ENCODE measurements around the gene EIF1B. TPM values are rescaled to one million over a fixed set of nuclear protein-coding genes. Genes with fewer than 3 reads are reported as not detected.
"Not testable (repeated sequence)": the region's sequence is repeated elsewhere in the genome, so short reads cannot be mapped to it uniquely, and the experiment has no call there.

EIF1B gene
- total RNA-seq, 2 donors from 2014 or later = 15.0 to 38.2 TPM

DNA sequence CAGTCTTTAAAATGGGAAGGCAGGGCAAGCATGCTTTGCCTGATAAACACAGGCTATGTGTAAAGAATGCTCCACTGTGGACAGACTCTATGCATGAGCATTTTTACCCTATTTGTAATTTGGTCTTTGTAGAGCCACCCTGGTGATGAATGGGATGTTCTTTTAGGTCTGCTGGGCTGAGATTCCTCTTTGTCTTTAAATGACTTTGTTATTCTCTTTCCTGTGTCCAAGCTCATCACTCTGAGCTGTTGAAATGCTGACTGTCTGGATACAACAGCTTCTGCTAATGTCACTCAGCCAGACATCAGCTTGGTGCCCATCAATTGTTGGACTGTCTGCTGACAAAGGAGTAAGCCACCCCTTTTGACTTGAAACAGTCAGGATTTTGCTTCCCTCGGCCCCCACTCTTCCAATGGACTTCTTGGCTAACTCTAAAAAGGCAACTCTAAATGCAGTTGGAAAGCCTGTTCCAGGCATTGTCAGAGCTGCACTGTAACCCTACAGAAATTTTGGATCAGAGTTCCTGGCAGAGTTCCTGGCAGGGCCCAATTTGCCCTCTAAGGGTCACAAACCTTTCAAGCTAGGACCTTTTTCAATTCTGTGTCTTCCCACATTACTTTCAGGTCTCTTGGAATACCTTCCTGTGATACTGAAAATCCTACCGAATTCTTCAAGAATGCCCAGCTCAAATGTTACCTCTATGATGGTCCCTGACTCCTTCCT is 40.5 kb upstream of the EIF1B start:
- DNase-seq (ENCODE audit: low spot score) (no peak), ATAC-seq (ENCODE audit: insufficient number of reproducible peaks, low FRiP score, low read depth) (no peak)
- TF ChIP-seq, protein P1, sequence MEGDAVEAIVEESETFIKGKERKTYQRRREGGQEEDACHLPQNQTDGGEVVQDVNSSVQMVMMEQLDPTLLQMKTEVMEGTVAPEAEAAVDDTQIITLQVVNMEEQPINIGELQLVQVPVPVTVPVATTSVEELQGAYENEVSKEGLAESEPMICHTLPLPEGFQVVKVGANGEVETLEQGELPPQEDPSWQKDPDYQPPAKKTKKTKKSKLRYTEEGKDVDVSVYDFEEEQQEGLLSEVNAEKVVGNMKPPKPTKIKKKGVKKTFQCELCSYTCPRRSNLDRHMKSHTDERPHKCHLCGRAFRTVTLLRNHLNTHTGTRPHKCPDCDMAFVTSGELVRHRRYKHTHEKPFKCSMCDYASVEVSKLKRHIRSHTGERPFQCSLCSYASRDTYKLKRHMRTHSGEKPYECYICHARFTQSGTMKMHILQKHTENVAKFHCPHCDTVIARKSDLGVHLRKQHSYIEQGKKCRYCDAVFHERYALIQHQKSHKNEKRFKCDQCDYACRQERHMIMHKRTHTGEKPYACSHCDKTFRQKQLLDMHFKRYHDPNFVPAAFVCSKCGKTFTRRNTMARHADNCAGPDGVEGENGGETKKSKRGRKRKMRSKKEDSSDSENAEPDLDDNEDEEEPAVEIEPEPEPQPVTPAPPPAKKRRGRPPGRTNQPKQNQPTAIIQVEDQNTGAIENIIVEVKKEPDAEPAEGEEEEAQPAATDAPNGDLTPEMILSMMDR (IDR thresholded peaks at IDR 0.05) = no peak
- no peaks in the 10 kb centered on the region for H3K27me3 ChIP-seq (replicated peaks; ENCODE audit: insufficient read depth)
- H3K4me3 ChIP-seq = no peak overlapping the region
- no peaks in the 10 kb centered on the region for H3K36me3 ChIP-seq
- no peak overlapping the region for H3K27ac ChIP-seq
- no peaks in the 10 kb centered on the region for H3K9me3 ChIP-seq
- H3K4me1 ChIP-seq (ENCODE audit: control insufficient read depth in 1 of 2, low read depth in 2 of 2) = no peaks in the 10 kb centered on the region

- H3K27ac ChIP-seq = no peak overlapping the region
- ATAC-seq (ENCODE audit: insufficient number of reproducible peaks, low FRiP score, low read depth) = no peak
- no peak overlapping the region for H3K4me3 ChIP-seq
- TF ChIP-seq, protein P1 (IDR thresholded peaks at IDR 0.05) = no peak
- no peaks in the 10 kb centered on the region for H3K4me1 ChIP-seq (ENCODE audit: control insufficient read depth in 1 of 2, low read depth in 2 of 2)
- DNase-seq (ENCODE audit: low spot score) = no peak
- no peaks in the 10 kb centered on the region for H3K9me3 ChIP-seq
- H3K27me3 ChIP-seq (replicated peaks; ENCODE audit: insufficient read depth) = no peaks in the 10 kb centered on the region
- no peaks in the 10 kb centered on the region for H3K36me3 ChIP-seq
Measured at GRCh38 chr3:40278791-40279190, 30.7 kb upstream of the EIF1B start.

DNA sequence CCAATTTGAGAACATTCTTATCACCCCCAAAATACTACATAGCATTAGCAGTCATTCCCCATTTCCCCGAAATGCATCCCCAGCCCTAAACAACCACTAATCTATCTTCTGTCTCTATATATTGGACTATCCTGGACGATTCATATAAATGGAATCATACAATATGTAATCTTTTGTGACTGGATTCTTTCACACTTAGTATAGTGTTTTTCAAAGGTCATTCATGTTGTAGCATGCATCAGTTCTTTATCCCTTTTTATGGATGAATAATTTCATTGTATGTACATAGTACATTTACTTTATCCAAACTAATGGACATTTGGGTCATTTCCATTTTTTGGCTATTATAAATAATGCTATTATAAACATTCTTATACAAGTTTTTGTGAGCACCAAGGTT is 27.5 kb upstream of the EIF1B start:
- Histone ChIP-seq H3K36me3 (no peaks in the 10 kb centered on the region), H3K4me3 (no peak overlapping the region), H3K9me3 (peaks cover 3% of the 10 kb centered on the region), H3K4me1 (ENCODE audit: control insufficient read depth in 1 of 2, low read depth in 2 of 2) (no peaks in the 10 kb centered on the region), H3K27me3 (replicated peaks; ENCODE audit: insufficient read depth) (no peaks in the 10 kb centered on the region), H3K27ac (no peak overlapping the region)
- ATAC-seq (ENCODE audit: insufficient number of reproducible peaks, low FRiP score, low read depth) (no peak), DNase-seq (ENCODE audit: low spot score) (no peak)
- TF ChIP-seq, protein P1 (IDR thresholded peaks at IDR 0.05) = no peak

DNA sequence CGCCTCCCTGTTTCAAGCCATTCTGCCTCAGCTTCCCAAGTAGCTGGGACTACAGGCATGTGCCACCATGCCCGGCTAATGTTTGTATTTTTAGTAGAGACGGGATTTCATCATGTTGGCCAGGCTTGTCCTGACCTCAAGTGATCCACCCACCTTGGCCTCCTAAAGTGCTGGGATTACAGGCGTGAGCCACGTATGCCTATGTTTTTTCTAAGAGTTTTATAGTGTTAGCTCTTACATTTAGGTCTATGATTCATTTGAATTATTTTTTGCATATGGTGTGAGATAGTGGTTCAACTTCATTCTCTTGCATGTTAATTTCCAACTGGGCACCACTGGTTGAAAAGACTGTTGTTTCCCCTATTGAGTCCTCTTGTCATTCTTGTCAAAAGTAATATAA is 26.4 kb upstream of the EIF1B start:
- not testable (repeated sequence) for H3K36me3 ChIP-seq; H3K9me3 ChIP-seq; H3K4me1 ChIP-seq (ENCODE audit: control insufficient read depth in 1 of 2, low read depth in 2 of 2); H3K27me3 ChIP-seq (replicated peaks; ENCODE audit: insufficient read depth); H3K27ac ChIP-seq; H3K4me3 ChIP-seq; DNase-seq (ENCODE audit: low spot score); ATAC-seq (ENCODE audit: insufficient number of reproducible peaks, low FRiP score, low read depth)

DNA sequence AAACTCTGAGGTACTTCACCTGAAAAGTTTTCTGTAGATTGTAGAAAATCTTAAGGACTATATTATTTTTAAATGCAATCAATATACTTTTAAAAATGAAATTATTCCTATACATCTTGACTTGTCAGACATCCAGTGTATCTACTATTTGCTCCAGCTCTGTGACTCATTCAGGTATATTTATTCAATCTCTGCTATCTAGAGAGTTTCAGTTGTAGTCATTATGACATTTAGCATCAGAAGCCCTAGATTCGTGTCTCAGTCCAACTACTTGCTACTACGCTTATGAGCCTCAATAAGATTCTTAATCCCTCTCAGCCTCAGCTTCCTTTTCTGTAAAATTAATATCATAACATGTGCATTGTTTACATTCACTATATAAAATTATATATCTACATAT is 22.3 kb upstream of the EIF1B start:
- Histone ChIP-seq H3K27me3 (replicated peaks; ENCODE audit: insufficient read depth) (no peaks in the 10 kb centered on the region), H3K27ac (no peak overlapping the region), H3K9me3 (peaks cover 3% of the 10 kb centered on the region), H3K4me3 (no peak overlapping the region), H3K36me3 (no peaks in the 10 kb centered on the region), H3K4me1 (ENCODE audit: control insufficient read depth in 1 of 2, low read depth in 2 of 2) (no peaks in the 10 kb centered on the region)
- TF ChIP-seq, protein P1 (IDR thresholded peaks at IDR 0.05) = no peak
- ATAC-seq (ENCODE audit: insufficient number of reproducible peaks, low FRiP score, low read depth) (no peak), DNase-seq (ENCODE audit: low spot score) (no peak)

DNA sequence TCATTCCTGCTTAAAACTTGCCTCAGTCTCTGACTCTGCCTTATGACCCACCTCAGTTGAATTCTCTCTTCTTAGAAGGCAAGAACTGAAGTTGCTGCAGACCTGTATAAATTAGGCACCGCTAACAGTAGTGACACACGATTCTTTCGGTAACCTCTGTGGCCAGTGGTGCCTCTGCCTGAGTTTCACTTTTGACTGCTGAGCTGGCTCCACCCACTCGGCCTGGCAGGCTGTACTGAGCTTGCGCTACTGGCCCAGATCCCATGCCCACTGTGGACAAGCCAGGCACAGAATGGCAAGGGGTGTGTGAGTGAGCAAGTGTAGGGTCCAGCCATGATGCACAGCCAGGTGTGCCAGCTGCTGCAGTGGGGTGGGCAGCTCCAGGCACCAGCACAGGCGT is 19.1 kb upstream of the EIF1B start:
- H3K27me3 ChIP-seq (replicated peaks; ENCODE audit: insufficient read depth) = no peaks in the 10 kb centered on the region
- H3K4me3 ChIP-seq = no peak overlapping the region
- no peak overlapping the region for H3K27ac ChIP-seq
- H3K36me3 ChIP-seq = no peaks in the 10 kb centered on the region
- ATAC-seq (ENCODE audit: insufficient number of reproducible peaks, low FRiP score, low read depth) = no peak
- no peaks in the 10 kb centered on the region for H3K4me1 ChIP-seq (ENCODE audit: control insufficient read depth in 1 of 2, low read depth in 2 of 2)
- no peaks in the 10 kb centered on the region for H3K9me3 ChIP-seq
- DNase-seq (ENCODE audit: low spot score) = no peak
- TF ChIP-seq, protein P1 (IDR thresholded peaks at IDR 0.05) = no peak

Measured in thoracic aorta (tissue), 2 donors.